Measurements from ENCODE around the gene CD47. TPM values are rescaled to one million over a fixed set of nuclear protein-coding genes. Genes with fewer than 3 reads are reported as not detected.

Gene CD47
- polyA plus RNA-seq, 1 of the 3 experiments (the other 2 are of a cell fraction): 19.6 TPM

DNA sequence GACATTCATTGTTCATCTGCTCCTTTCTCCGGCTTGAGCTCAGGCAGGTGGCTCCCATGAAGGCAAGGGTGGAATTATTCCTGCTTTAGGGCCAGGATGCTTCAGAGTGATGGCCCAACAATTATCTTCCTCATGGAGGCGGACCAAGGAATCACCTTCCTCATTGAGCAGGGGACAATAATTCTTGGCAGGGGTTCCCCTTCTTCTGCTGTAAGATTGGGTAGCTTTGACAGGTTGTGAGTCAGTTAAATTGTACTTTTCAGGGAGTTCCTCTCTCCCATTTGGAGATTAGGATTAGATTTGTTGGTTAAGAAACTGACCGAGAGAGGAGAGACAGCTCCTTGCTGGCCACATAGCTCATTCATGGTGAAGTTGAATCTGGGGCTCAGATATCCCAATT is 31.4 kb upstream of the CD47 start:
- H3K4me2 ChIP-seq: no peak overlapping the region
- TF ChIP-seq SMC3 (IDR thresholded peaks at IDR 0.05; ENCODE audit: low read depth, low read length) (no peak), RCOR1 (IDR thresholded peaks at IDR 0.05; ENCODE audit: low read length) (no peak), RFX5 (IDR thresholded peaks at IDR 0.05; ENCODE audit: low read length) (no peak), GABPA (IDR thresholded peaks at IDR 0.05; ENCODE audit: low read depth) (no peak), MXI1 (IDR thresholded peaks at IDR 0.05; ENCODE audit: low read depth, low read length) (no peak), TEAD4 (IDR thresholded peaks at IDR 0.05; ENCODE audit: borderline replicate concordance, insufficient read depth) (no peak)
- TF ChIP-seq, protein P1, sequence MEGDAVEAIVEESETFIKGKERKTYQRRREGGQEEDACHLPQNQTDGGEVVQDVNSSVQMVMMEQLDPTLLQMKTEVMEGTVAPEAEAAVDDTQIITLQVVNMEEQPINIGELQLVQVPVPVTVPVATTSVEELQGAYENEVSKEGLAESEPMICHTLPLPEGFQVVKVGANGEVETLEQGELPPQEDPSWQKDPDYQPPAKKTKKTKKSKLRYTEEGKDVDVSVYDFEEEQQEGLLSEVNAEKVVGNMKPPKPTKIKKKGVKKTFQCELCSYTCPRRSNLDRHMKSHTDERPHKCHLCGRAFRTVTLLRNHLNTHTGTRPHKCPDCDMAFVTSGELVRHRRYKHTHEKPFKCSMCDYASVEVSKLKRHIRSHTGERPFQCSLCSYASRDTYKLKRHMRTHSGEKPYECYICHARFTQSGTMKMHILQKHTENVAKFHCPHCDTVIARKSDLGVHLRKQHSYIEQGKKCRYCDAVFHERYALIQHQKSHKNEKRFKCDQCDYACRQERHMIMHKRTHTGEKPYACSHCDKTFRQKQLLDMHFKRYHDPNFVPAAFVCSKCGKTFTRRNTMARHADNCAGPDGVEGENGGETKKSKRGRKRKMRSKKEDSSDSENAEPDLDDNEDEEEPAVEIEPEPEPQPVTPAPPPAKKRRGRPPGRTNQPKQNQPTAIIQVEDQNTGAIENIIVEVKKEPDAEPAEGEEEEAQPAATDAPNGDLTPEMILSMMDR (IDR thresholded peaks at IDR 0.05): no peak
- no peaks in the 10 kb centered on the region for H3K36me3 ChIP-seq (replicated peaks in 1 of 2; ENCODE audit: control insufficient read depth in 1 of 2, insufficient read depth in 2 of 2, low read length in 1 of 2)
- H3K9me2 ChIP-seq: no peaks in the 10 kb centered on the region
- 96% methylated on average over 3 of the region's 3 CpGs for WGBS (ENCODE audit: low lambda C conversion rate)
- H3K27me3 ChIP-seq (ENCODE audit: insufficient read depth): no peaks in the 10 kb centered on the region
- H2AFZ ChIP-seq (ENCODE audit: low read depth): no peak overlapping the region
- POLR2A ChIA-PET: no interaction called here
- no peaks in the 10 kb centered on the region for H3K79me2 ChIP-seq (ENCODE audit: insufficient read depth)
- no peaks in the 10 kb centered on the region for H3F3A ChIP-seq (replicated peaks; ENCODE audit: insufficient read depth)
- CTCF ChIA-PET: interaction anchor here (1.2 kb wide), 1 partner anchor 430 kb away, joined by 3 read pairs; no protein-coding TSS in a partner anchor
- H3K4me1 ChIP-seq (ENCODE audit: control insufficient read depth in 1 of 2, insufficient read depth in 2 of 2, low read depth in 1 of 2, low read length in 1 of 2): no peaks in the 10 kb centered on the region; a peak in 1 of 4 replicates
- no peak for DNase-seq
- no peak overlapping the region for H3K9ac ChIP-seq
- H4K20me1 ChIP-seq (ENCODE audit: insufficient read depth): no peaks in the 10 kb centered on the region
- H3K9me3 ChIP-seq: no peaks in the 10 kb centered on the region
- H3K27ac ChIP-seq (ENCODE audit: low read depth in 2 of 2, low read length in 1 of 2): no peak overlapping the region
- H3K4me3 ChIP-seq (ENCODE audit: low read depth in 2 of 2, low read length in 1 of 2): no peak overlapping the region

DNA sequence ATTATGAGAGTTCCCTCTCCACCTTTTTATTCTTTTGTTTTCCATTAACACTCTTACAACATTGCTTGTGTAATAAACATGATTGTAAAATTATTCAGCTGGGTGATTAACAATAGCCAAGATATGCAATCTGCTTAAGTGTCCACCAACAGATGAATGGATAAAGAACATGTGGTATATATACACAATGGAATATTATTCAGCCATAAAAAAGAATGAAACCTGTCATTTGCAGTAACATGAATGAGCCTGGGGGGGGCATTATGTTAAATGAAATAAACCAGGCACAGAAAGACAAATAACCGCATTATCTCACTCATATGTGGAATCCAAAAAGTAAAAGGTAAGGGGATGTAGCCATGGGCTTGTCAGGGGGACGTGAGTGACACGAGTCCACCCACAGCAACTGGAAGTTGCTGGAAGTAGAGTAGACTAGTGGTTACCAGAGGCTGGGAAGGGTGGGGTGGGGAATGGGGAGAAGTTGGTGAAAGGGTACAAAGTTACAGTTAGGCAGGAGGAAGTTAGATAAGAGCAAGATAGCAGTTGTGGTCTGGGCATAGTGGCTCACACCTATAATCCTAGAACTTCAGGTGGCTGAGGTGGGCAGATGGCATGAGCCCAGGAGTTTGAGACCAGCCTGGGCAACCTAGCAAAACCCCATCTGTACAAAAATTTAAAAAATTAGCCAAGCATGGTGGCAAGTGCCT is 28.7 kb upstream of the CD47 start:
- Histone ChIP-seq H3F3A (replicated peaks; ENCODE audit: insufficient read depth) (no peaks in the 10 kb centered on the region), H3K27me3 (ENCODE audit: insufficient read depth) (no peaks in the 10 kb centered on the region), H3K9me3 (no peaks in the 10 kb centered on the region), H3K79me2 (ENCODE audit: insufficient read depth) (no peaks in the 10 kb centered on the region), H3K4me3 (ENCODE audit: low read depth in 2 of 2, low read length in 1 of 2) (no peak overlapping the region), H2AFZ (ENCODE audit: low read depth) (no peak overlapping the region), H3K9me2 (no peaks in the 10 kb centered on the region; the same call in 1 of the 2 replicates), H4K20me1 (ENCODE audit: insufficient read depth) (no peaks in the 10 kb centered on the region), H3K36me3 (replicated peaks in 1 of 2; ENCODE audit: control insufficient read depth in 1 of 2, insufficient read depth in 2 of 2, low read length in 1 of 2) (no peaks in the 10 kb centered on the region), H3K9ac (no peak overlapping the region), H3K4me2 (no peak overlapping the region), H3K27ac (ENCODE audit: low read depth in 2 of 2, low read length in 1 of 2) (no peak overlapping the region), H3K4me1 (ENCODE audit: control insufficient read depth in 1 of 2, insufficient read depth in 2 of 2, low read depth in 1 of 2, low read length in 1 of 2) (no peaks in the 10 kb centered on the region; a peak in 2 of 4 replicates)
- 91% methylated on average over 3 of the region's 3 CpGs for WGBS (ENCODE audit: low lambda C conversion rate)
- no peak for DNase-seq
- POLR2A ChIA-PET: no interaction called here
- TF ChIP-seq RXRA (IDR thresholded peaks at IDR 0.05; ENCODE audit: borderline replicate concordance, low read depth) (no peak), RCOR1 (IDR thresholded peaks at IDR 0.05; ENCODE audit: low read length) (no peak), YY1 (IDR thresholded peaks at IDR 0.05; ENCODE audit: low read depth) (no peak)
- TF ChIP-seq, protein P2, sequence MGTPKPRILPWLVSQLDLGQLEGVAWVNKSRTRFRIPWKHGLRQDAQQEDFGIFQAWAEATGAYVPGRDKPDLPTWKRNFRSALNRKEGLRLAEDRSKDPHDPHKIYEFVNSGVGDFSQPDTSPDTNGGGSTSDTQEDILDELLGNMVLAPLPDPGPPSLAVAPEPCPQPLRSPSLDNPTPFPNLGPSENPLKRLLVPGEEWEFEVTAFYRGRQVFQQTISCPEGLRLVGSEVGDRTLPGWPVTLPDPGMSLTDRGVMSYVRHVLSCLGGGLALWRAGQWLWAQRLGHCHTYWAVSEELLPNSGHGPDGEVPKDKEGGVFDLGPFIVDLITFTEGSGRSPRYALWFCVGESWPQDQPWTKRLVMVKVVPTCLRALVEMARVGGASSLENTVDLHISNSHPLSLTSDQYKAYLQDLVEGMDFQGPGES (IDR thresholded peaks at IDR 0.05; ENCODE audit: low read depth, low read length): no peak
- TF ChIP-seq, protein P3, sequence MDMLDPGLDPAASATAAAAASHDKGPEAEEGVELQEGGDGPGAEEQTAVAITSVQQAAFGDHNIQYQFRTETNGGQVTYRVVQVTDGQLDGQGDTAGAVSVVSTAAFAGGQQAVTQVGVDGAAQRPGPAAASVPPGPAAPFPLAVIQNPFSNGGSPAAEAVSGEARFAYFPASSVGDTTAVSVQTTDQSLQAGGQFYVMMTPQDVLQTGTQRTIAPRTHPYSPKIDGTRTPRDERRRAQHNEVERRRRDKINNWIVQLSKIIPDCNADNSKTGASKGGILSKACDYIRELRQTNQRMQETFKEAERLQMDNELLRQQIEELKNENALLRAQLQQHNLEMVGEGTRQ (IDR thresholded peaks at IDR 0.05; ENCODE audit: borderline replicate concordance, low read depth, low read length): no peak
- TF ChIP-seq, protein P1 (IDR thresholded peaks at IDR 0.05): no peak
- TF ChIP-seq, protein P4, sequence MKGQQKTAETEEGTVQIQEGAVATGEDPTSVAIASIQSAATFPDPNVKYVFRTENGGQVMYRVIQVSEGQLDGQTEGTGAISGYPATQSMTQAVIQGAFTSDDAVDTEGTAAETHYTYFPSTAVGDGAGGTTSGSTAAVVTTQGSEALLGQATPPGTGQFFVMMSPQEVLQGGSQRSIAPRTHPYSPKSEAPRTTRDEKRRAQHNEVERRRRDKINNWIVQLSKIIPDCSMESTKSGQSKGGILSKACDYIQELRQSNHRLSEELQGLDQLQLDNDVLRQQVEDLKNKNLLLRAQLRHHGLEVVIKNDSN (IDR thresholded peaks at IDR 0.05; ENCODE audit: borderline replicate concordance, low read depth): no peak
- CTCF ChIA-PET: no interaction called here

Measured in SK-N-SH (cell line).